Trophoblast cell (in vitro differentiated cells and primary cell): ENCODE measurements around the gene MRPS14.
A peak's percentile ranks its signal among the peaks of the same experiment; 100 is the strongest.
"Not testable (repeated sequence)": the region's sequence is repeated elsewhere in the genome, so short reads cannot be mapped to it uniquely, and the experiment has no call there.

Experiments used
- DNase-seq, 2 donors: peaks; one replicate each; pipeline ENCODE4 v3.0.0-alpha.2; 2016
- H2AFZ ChIP-seq: 2 replicates; pipeline ENCODE4 v1.6.1; 2013; ENCODE audit warnings: low read length, moderate library complexity, mild to moderate bottlenecking; ENCODE audit not compliant: insufficient read depth, poor library complexity
- H2AK5ac ChIP-seq: 2 replicates; pipeline ENCODE4 v1.6.1; 2013; ENCODE audit warnings: mild to moderate bottlenecking, low read length
- H2BK120ac ChIP-seq: 2 replicates; pipeline ENCODE4 v1.6.1; 2013; ENCODE audit warnings: low read length, mild to moderate bottlenecking, moderate library complexity; ENCODE audit not compliant: insufficient read depth, poor library complexity
- H2BK12ac ChIP-seq: 2 replicates; pipeline ENCODE4 v1.6.1; 2013; ENCODE audit warnings: mild to moderate bottlenecking, low read length, moderate library complexity
- H2BK5ac ChIP-seq: 2 replicates; pipeline ENCODE4 v1.6.1; 2013; ENCODE audit warnings: low read length, low read depth, moderate library complexity, mild to moderate bottlenecking; ENCODE audit not compliant: poor library complexity
- H3K14ac ChIP-seq: 2 replicates; pipeline ENCODE4 v1.6.1; 2013; ENCODE audit warnings: mild to moderate bottlenecking, low read length
- H3K18ac ChIP-seq: 2 replicates; pipeline ENCODE4 v1.6.1; 2013; ENCODE audit warnings: mild to moderate bottlenecking, low read length
- H3K23ac ChIP-seq: 2 replicates; pipeline ENCODE4 v1.6.1; 2013; ENCODE audit warnings: low read length
- H3K27ac ChIP-seq: 2 replicates; pipeline ENCODE4 v1.5.1; 2013; ENCODE audit warnings: low read depth, mild to moderate bottlenecking, inconsistent platforms, low read length, moderate library complexity
- H3K27me3 ChIP-seq: 2 replicates; pipeline ENCODE4 v1.6.1; 2013; ENCODE audit warnings: inconsistent platforms, mild to moderate bottlenecking, low read length, moderate library complexity; ENCODE audit not compliant: insufficient read depth
- H3K36me3 ChIP-seq, 2 experiments: 1 replicate in 1 of 2; 2 replicates in 1 of 2; pipeline ENCODE4 v1.6.1; 2013; ENCODE audit warnings: low read length in 2 of 2, mild to moderate bottlenecking in 2 of 2, moderate library complexity in 1 of 2; ENCODE audit not compliant: insufficient read depth in 2 of 2, control insufficient read depth in 1 of 2
- H3K4ac ChIP-seq: 2 replicates; pipeline ENCODE4 v1.6.1; 2013; ENCODE audit warnings: low read depth, mild to moderate bottlenecking, low read length, moderate library complexity
- H3K4me1 ChIP-seq, 2 experiments: 1 replicate in 1 of 2; 2 replicates in 1 of 2; pipeline ENCODE4 v1.6.1; 2013; ENCODE audit warnings: low read length in 2 of 2, mild to moderate bottlenecking in 2 of 2, moderate library complexity in 1 of 2; ENCODE audit not compliant: insufficient read depth in 2 of 2, control insufficient read depth in 1 of 2
- H3K4me2 ChIP-seq: 2 replicates; pipeline ENCODE4 v1.6.1; 2013; ENCODE audit warnings: inconsistent platforms, mild to moderate bottlenecking, low read length, moderate library complexity
- H3K4me3 ChIP-seq: 2 replicates; pipeline ENCODE4 v1.5.1; 2013; ENCODE audit warnings: mild to moderate bottlenecking, low read depth, low read length, inconsistent platforms
- H3K79me1 ChIP-seq: one replicate; pipeline ENCODE4 v1.6.1; 2013; ENCODE audit warnings: low read length
- H3K79me2 ChIP-seq: 2 replicates; pipeline ENCODE4 v1.6.1; 2013; ENCODE audit warnings: low read length, mild to moderate bottlenecking; ENCODE audit not compliant: control insufficient read depth, insufficient read depth, poor library complexity
- H3K9ac ChIP-seq: 2 replicates; pipeline ENCODE4 v1.6.1; 2013; ENCODE audit warnings: mild to moderate bottlenecking, low read length
- H3K9me3 ChIP-seq: 2 replicates; pipeline ENCODE4 v1.6.1; 2013; ENCODE audit warnings: low read depth, mild to moderate bottlenecking, control low read depth, inconsistent platforms, low read length; ENCODE audit not compliant: insufficient read depth
- H4K12ac ChIP-seq: 2 replicates; pipeline ENCODE4 v1.6.1; 2013; ENCODE audit warnings: low read depth, mild to moderate bottlenecking, low read length, moderate library complexity
- H4K8ac ChIP-seq: 2 replicates; pipeline ENCODE4 v1.6.1; 2013; ENCODE audit warnings: low read depth, mild to moderate bottlenecking, low read length, moderate library complexity
- H4K91ac ChIP-seq: one replicate; pipeline ENCODE4 v1.6.1; 2013; ENCODE audit warnings: low read depth, mild to moderate bottlenecking, low read length, moderate library complexity
- WGBS: extraction: QIAGEN DNeasy Blood & Tissue Kit; methylation state at CpG from one replicate; pipeline ENCODE4 v1.1.7; 2013; ENCODE audit warnings: missing lambda C conversion rate; ENCODE audit not compliant: insufficient read length, insufficient coverage; ENCODE audit errors: extremely low coverage; 5-methylcytosine and 5-hydroxymethylcytosine counted together

MRPS14 gene

GRCh38 chr1:175050992-175051391, 27.8 kb upstream of the MRPS14 start:
- H2BK120ac ChIP-seq, result no peak overlapping the region
- no CpG with 5 or more reads among the region's 2 CpGs for WGBS

GRCh38 chr1:175045519-175045918, 22.3 kb upstream of the MRPS14 start:
- Histone ChIP-seq H2AFZ (no peak overlapping the region), H3K27ac (no peak overlapping the region), H3K18ac (no peak overlapping the region), H3K27me3 (no peaks in the 10 kb centered on the region), H2BK12ac (no peak overlapping the region), H3K14ac (no peak overlapping the region), H3K23ac (no peak overlapping the region), H2AK5ac (no peak overlapping the region), H3K4ac (no peak overlapping the region), H4K12ac (no peak overlapping the region), H3K4me2 (no peak overlapping the region), H3K9me3 (no peaks in the 10 kb centered on the region), H4K91ac (no peak overlapping the region), H2BK5ac (no peak overlapping the region), H3K79me1 (no peaks in the 10 kb centered on the region), H2BK120ac (no peak overlapping the region), H3K4me3 (no peak overlapping the region), H3K79me2 (no peaks in the 10 kb centered on the region), H3K9ac (no peak overlapping the region), H3K4me1 (peaks cover 5 to 7% of the 10 kb centered on the region in 2 experiments), H4K8ac (no peak overlapping the region), H3K36me3 (no peaks in the 10 kb centered on the region)
- no peak for DNase-seq
- WGBS, result no CpG with 5 or more reads among the region's 32 CpGs

More at GRCh38 chr1:175050992-175051391, 27.8 kb upstream of the MRPS14 start:
- Histone ChIP-seq H3K4ac (no peak overlapping the region), H2AK5ac (no peak overlapping the region), H2AFZ (no peak overlapping the region), H3K18ac (no peak overlapping the region), H3K4me3 (no peak overlapping the region), H4K8ac (no peak overlapping the region), H3K36me3 (no peaks in the 10 kb centered on the region), H3K27me3 (no peaks in the 10 kb centered on the region), H2BK12ac (no peak overlapping the region), H3K79me2 (no peaks in the 10 kb centered on the region), H4K91ac (no peak overlapping the region), H3K4me1 (no peaks in the 10 kb centered on the region), H4K12ac (no peak overlapping the region), H3K23ac (no peak overlapping the region), H3K14ac (no peak overlapping the region), H3K9me3 (no peaks in the 10 kb centered on the region), H2BK5ac (no peak overlapping the region), H3K27ac (no peak overlapping the region), H3K4me2 (no peak overlapping the region), H3K9ac (no peak overlapping the region), H3K79me1 (no peaks in the 10 kb centered on the region)
- DNase-seq, result peak in 1 of 2 donors; percentile 62

- Histone ChIP-seq H2AK5ac (no peak overlapping the region), H3K9ac (no peak overlapping the region), H3K23ac (no peak overlapping the region), H3K18ac (no peak overlapping the region), H3K4me3 (no peak overlapping the region), H3K79me2 (no peaks in the 10 kb centered on the region), H2AFZ (no peak overlapping the region), H4K8ac (no peak overlapping the region), H3K27me3 (no peaks in the 10 kb centered on the region), H3K9me3 (no peaks in the 10 kb centered on the region), H3K4me2 (no peak overlapping the region), H4K91ac (no peak overlapping the region), H3K36me3 (no peaks in the 10 kb centered on the region), H2BK120ac (no peak overlapping the region), H2BK12ac (no peak overlapping the region), H2BK5ac (no peak overlapping the region), H4K12ac (no peak overlapping the region), H3K4me1 (peaks cover 5 to 9% of the 10 kb centered on the region in 2 experiments), H3K27ac (no peak overlapping the region), H3K4ac (no peak overlapping the region), H3K79me1 (no peaks in the 10 kb centered on the region), H3K14ac (no peak overlapping the region)
- DNase-seq, result no peak
- WGBS, result no CpG with 5 or more reads among the region's 19 CpGs
Observed at GRCh38 chr1:175045097-175045496, 21.9 kb upstream of the MRPS14 start.

- not testable (repeated sequence) for H3K4me3 ChIP-seq, DNase-seq, H3K18ac ChIP-seq, H3K27ac ChIP-seq, H3K9me3 ChIP-seq, H3K79me2 ChIP-seq, H3K27me3 ChIP-seq, H3K79me1 ChIP-seq, H4K12ac ChIP-seq, H3K4me2 ChIP-seq, H2AFZ ChIP-seq, H2BK5ac ChIP-seq, H2AK5ac ChIP-seq, H3K23ac ChIP-seq, H4K8ac ChIP-seq, H3K9ac ChIP-seq, H3K4ac ChIP-seq, H2BK12ac ChIP-seq, H3K36me3 ChIP-seq, H4K91ac ChIP-seq, H2BK120ac ChIP-seq, H3K4me1 ChIP-seq, H3K14ac ChIP-seq
- WGBS, result no CpG with 5 or more reads among the region's 18 CpGs
Observed at GRCh38 chr1:175044591-175044990, 21.4 kb upstream of the MRPS14 start.
